ENCODE data around the gene SAP30BP.

Gene SAP30BP

DNA sequence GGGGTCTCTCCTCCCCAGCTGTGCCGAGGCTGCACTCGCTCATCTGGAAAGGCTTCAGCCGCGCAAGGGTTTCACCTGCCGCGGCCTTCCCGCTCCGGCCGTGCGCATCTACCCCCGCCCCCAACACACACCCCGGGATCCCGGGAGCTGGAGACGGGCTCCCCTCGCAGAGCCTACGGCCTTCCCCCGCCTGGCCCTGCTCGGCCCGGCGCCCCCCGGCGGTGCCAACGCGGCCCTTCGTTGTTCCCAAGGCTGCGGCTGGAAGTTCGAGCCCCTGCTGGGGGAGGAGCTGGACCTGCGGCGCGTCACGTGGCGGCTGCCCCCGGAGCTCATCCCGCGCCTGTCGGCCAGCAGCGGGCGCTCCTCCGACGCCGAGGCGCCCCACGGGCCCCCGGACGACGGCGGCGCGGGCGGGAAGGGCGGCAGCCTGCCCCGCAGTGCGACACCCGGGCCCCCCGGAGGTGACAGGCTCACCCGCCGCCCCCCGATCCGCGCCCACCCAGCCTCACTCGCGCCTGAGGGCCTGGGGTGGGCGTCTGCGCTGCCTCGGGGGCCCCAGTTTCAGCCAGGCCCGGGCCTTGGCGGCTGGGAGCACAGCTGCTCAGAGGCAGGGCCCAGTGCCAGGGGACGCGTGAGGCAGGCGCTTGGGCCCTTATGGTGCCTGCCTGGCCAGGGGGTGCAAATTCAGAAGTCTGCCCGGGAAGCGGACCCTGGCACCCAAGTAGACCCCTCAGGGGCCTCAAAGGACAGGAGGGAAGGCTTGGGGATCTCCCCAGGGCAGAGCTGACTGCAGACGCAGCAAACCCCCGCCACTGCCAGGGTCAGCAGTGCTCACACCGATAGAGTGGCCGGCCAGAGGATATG is 86.6 kb downstream of the SAP30BP start:
- Histone ChIP-seq H2BK5ac (ENCODE audit: low read depth, low read length, poor library complexity, severe bottlenecking) (no peak overlapping the region), H3K4ac (ENCODE audit: low read depth in 1 of 2, low read length in 2 of 2) (peak overlapping the region; percentile 86 to 94), H2AK5ac (ENCODE audit: low read length, severe bottlenecking) (no peak overlapping the region), H2BK120ac (ENCODE audit: low read depth, low read length) (peak overlapping the region; percentile 95), H3K4me2 (ENCODE audit: low read length, poor library complexity, severe bottlenecking) (peak overlapping the region; percentile 48), H4K91ac (ENCODE audit: low read length) (peak overlapping the region; percentile 94), H3K4me3 (ENCODE audit: insufficient read depth in 1 of 2, low read depth in 1 of 2, low read length in 2 of 2) (peak overlapping the region in 1 of 2 experiments; percentile 73), H3K4me1 (ENCODE audit: control insufficient read depth, insufficient read depth, low read depth, low read length) (peaks cover 32% of the 10 kb centered on the region), H3K9me3 (ENCODE audit: control insufficient read depth, low read length) (no peaks in the 10 kb centered on the region), H3K9ac (ENCODE audit: low read length) (peak overlapping the region; percentile 74), H2BK15ac (ENCODE audit: low read depth, poor library complexity, severe bottlenecking) (peak overlapping the region; percentile 94), H3K23ac (ENCODE audit: low read length in 2 of 2) (no peak overlapping the region), H4K8ac (ENCODE audit: low read length) (peak overlapping the region; percentile 96), H2AFZ (ENCODE audit: low read depth, low read length) (peak overlapping the region; percentile 32), H2BK12ac (ENCODE audit: low read length in 2 of 2) (peak overlapping the region; percentile 61 to 70), H3K27me3 (ENCODE audit: control insufficient read depth in 1 of 2, insufficient read depth in 1 of 2, low read length in 2 of 2) (peaks cover 0 to 10% of the 10 kb centered on the region in 2 experiments), H3K18ac (ENCODE audit: low read depth in 1 of 2, low read length in 2 of 2) (peak overlapping the region; percentile 77 to 86), H3K79me1 (replicated peaks; ENCODE audit: low read length, poor library complexity, severe bottlenecking) (peaks cover 9% of the 10 kb centered on the region), H3K14ac (ENCODE audit: low read length in 2 of 2) (peak overlapping the region in 1 of 2 experiments; percentile 27), H3K36me3 (ENCODE audit: control insufficient read depth in 1 of 2, insufficient read depth in 2 of 2, low read depth in 1 of 2, low read length in 2 of 2) (peaks cover 0 to 98% of the 10 kb centered on the region in 2 experiments), H3K27ac (ENCODE audit: low read length, poor library complexity, severe bottlenecking) (no peak overlapping the region)
- DNase-seq = peak; percentile 69
- WGBS = 34% methylated on average over 28 of the region's 76 CpGs

DNA sequence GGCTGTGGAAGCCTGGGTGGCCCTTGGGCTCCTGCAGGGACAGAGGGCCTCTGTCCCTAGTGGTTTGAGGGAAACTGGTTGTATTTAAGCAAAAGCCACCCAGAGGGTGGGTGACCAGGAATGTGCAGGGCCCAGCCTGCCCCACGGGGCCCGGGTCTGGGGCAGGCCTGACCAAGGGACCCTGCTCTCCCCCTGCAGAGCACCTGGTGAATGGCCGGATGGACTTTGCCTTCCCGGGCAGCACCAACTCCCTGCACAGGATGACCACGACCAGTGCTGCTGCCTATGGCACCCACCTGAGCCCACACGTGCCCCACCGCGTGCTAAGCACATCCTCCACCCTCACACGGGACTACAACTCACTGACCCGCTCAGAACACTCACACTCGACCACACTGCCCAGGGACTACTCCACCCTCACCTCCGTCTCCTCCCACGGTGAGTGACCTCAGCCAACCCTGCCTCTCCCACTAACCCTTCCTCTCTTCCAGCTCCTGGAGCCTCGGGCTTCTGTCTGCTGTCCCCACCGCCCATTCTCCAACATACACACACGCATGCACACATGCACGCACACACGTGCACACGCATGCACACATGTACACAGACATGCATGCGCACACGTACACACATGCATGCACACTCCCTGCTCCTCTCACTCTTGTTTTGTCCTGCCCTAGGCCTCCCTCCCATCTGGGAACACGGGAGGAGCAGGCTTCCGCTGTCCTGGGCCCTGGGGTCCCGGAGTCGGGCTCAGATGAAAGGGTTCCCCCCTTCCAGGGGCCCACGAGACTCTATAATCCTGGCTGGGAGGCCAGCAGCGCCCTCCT is 87.5 kb downstream of the SAP30BP start:
- Histone ChIP-seq H2BK120ac (ENCODE audit: low read depth, low read length) (no peak overlapping the region), H2AK5ac (ENCODE audit: low read length, severe bottlenecking) (no peak overlapping the region), H3K9ac (ENCODE audit: low read length) (peak overlapping the region; percentile 74), H2AFZ (ENCODE audit: low read depth, low read length) (no peak overlapping the region), H3K36me3 (ENCODE audit: control insufficient read depth in 1 of 2, insufficient read depth in 2 of 2, low read depth in 1 of 2, low read length in 2 of 2) (peaks cover 3 to 97% of the 10 kb centered on the region in 2 experiments), H3K4me1 (ENCODE audit: control insufficient read depth, insufficient read depth, low read depth, low read length) (peaks cover 33% of the 10 kb centered on the region), H3K27ac (ENCODE audit: low read length, poor library complexity, severe bottlenecking) (no peak overlapping the region), H3K18ac (ENCODE audit: low read depth in 1 of 2, low read length in 2 of 2) (peak overlapping the region; percentile 14 to 86), H3K9me3 (ENCODE audit: control insufficient read depth, low read length) (no peaks in the 10 kb centered on the region), H3K14ac (ENCODE audit: low read length in 2 of 2) (no peak overlapping the region), H3K4me3 (ENCODE audit: insufficient read depth in 1 of 2, low read depth in 1 of 2, low read length in 2 of 2) (peak overlapping the region in 1 of 2 experiments; percentile 37), H4K8ac (ENCODE audit: low read length) (peak overlapping the region; percentile 96), H3K4ac (ENCODE audit: low read depth in 1 of 2, low read length in 2 of 2) (peak overlapping the region in 1 of 2 experiments; percentile 86), H2BK12ac (ENCODE audit: low read length in 2 of 2) (peak overlapping the region in 1 of 2 experiments; percentile 70), H2BK5ac (ENCODE audit: low read depth, low read length, poor library complexity, severe bottlenecking) (no peak overlapping the region), H3K4me2 (ENCODE audit: low read length, poor library complexity, severe bottlenecking) (no peak overlapping the region), H4K91ac (ENCODE audit: low read length) (peak overlapping the region; percentile 94), H2BK15ac (ENCODE audit: low read depth, poor library complexity, severe bottlenecking) (no peak overlapping the region), H3K27me3 (ENCODE audit: control insufficient read depth in 1 of 2, insufficient read depth in 1 of 2, low read length in 2 of 2) (peaks cover 0 to 10% of the 10 kb centered on the region in 2 experiments), H3K79me1 (replicated peaks; ENCODE audit: low read length, poor library complexity, severe bottlenecking) (peaks cover 7% of the 10 kb centered on the region), H3K23ac (ENCODE audit: low read length in 2 of 2) (no peak overlapping the region)
- WGBS = 90% methylated on average over 27 of the region's 27 CpGs
- no peak for DNase-seq

DNA sequence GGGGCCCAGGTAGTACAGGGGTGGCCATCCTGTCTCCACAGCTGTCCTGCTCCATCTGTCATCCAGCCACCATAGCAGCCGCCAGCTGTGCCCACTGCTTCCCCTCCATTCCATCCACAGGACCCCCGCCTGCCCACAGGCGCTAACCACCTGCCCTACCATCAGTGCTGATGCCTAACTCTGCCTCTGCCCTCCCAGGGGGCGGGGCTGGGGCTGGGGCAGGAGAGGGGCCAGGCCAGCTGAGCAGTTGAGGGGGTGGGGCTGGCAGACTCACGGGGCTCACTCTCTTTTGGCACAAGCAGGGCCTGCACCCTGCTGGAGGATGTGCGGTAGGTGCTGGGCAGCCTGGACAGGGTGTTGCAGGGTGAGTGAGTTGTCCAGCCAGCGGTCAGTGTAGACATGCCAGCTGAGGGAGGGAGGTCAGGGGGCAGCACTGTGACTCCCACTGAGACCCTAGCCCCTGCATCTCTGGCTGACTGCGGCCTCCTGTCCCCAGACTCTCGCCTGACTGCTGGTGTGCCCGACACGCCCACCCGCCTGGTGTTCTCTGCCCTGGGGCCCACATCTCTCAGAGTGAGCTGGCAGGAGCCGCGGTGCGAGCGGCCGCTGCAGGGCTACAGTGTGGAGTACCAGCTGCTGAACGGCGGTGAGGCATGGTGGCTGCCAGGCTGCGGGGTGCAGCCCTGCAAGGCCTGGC is 88.2 kb downstream of the SAP30BP start:
- H2BK5ac ChIP-seq (ENCODE audit: low read depth, low read length, poor library complexity, severe bottlenecking) = no peak overlapping the region
- H3K4ac ChIP-seq (ENCODE audit: low read depth in 1 of 2, low read length in 2 of 2) = no peak overlapping the region
- peaks cover 7% of the 10 kb centered on the region for H3K79me1 ChIP-seq (replicated peaks; ENCODE audit: low read length, poor library complexity, severe bottlenecking)
- no peak overlapping the region for H2AFZ ChIP-seq (ENCODE audit: low read depth, low read length)
- WGBS = 92% methylated on average over 20 of the region's 20 CpGs
- no peak overlapping the region for H3K9ac ChIP-seq (ENCODE audit: low read length)
- H4K8ac ChIP-seq (ENCODE audit: low read length) = no peak overlapping the region
- peaks cover 0 to 10% of the 10 kb centered on the region in 2 experiments for H3K27me3 ChIP-seq (ENCODE audit: control insufficient read depth in 1 of 2, insufficient read depth in 1 of 2, low read length in 2 of 2)
- H3K23ac ChIP-seq (ENCODE audit: low read length in 2 of 2) = no peak overlapping the region
- H3K27ac ChIP-seq (ENCODE audit: low read length, poor library complexity, severe bottlenecking) = no peak overlapping the region
- H4K91ac ChIP-seq (ENCODE audit: low read length) = peak overlapping the region; percentile 53
- peaks cover 5 to 92% of the 10 kb centered on the region in 2 experiments for H3K36me3 ChIP-seq (ENCODE audit: control insufficient read depth in 1 of 2, insufficient read depth in 2 of 2, low read depth in 1 of 2, low read length in 2 of 2)
- no peak overlapping the region for H3K18ac ChIP-seq (ENCODE audit: low read depth in 1 of 2, low read length in 2 of 2)
- H2BK15ac ChIP-seq (ENCODE audit: low read depth, poor library complexity, severe bottlenecking) = peak overlapping the region; percentile 31
- no peak overlapping the region for H2BK12ac ChIP-seq (ENCODE audit: low read length in 2 of 2)
- H3K4me1 ChIP-seq (ENCODE audit: control insufficient read depth, insufficient read depth, low read depth, low read length) = peaks cover 29% of the 10 kb centered on the region
- no peak overlapping the region for H3K4me2 ChIP-seq (ENCODE audit: low read length, poor library complexity, severe bottlenecking)
- H3K14ac ChIP-seq (ENCODE audit: low read length in 2 of 2) = no peak overlapping the region
- H2BK120ac ChIP-seq (ENCODE audit: low read depth, low read length) = no peak overlapping the region
- H3K4me3 ChIP-seq (ENCODE audit: insufficient read depth in 1 of 2, low read depth in 1 of 2, low read length in 2 of 2) = no peak overlapping the region
- H3K9me3 ChIP-seq (ENCODE audit: control insufficient read depth, low read length) = no peaks in the 10 kb centered on the region
- no peak for DNase-seq
- no peak overlapping the region for H2AK5ac ChIP-seq (ENCODE audit: low read length, severe bottlenecking)

All from mesenchymal stem cell (in vitro differentiated cells and primary cell).